ENCODE data around the gene IQSEC1. TPM values are rescaled to one million over a fixed set of nuclear protein-coding genes. Genes with fewer than 3 reads are reported as not detected.

IQSEC1 gene
- polyA plus RNA-seq, 2 of the 4 experiments (the other 2 are of a cell fraction): 3.7 to 10.7 TPM

- Histone ChIP-seq H3K4me2 (peak overlapping the region; percentile 96), H3K4me1 (peaks cover 29% of the 10 kb centered on the region), H3K9me3 (no peaks in the 10 kb centered on the region), H3K27ac (peak overlapping the region; percentile 74 to 85; a peak in 4 of 6 replicates), H3K4me3 (0 out of 3 replicates have a peak overlapping the region, but pooled peaks have one; percentile 84)
- DNase-seq (ENCODE audit: low read depth in 1 of 2, low spot score in 1 of 2) (no peak), FAIRE-seq (no peak), ATAC-seq (no peak)
- no peak for TF ChIP-seq ZFP36 (IDR thresholded peaks at IDR 0.05; ENCODE audit: borderline replicate concordance, partially characterized antibody)
- no peak for TF ChIP-seq FOSB (CRISPR knock-in tag; IDR thresholded peaks at IDR 0.05)
- no peak for TF ChIP-seq MAZ (IDR thresholded peaks at IDR 0.05; ENCODE audit: borderline replicate concordance, low read depth, low read length)
- ChIA-PET POLR2A (interaction anchor here (0.6 to 1.1 kb wide), 3 partner anchors 11 to 27 kb away, joined by 3 to 17 read pairs (median 5); no protein-coding TSS in a partner anchor), CTCF (interaction anchor here (0.6 to 5.3 kb wide), 32 partner anchors 8 to 301 kb away, joined by 3 to 56 read pairs (median 5); partner anchors contain the start of gene RPL32)
- 64% methylated on average over 10 of the region's 10 CpGs for WGBS (ENCODE audit: missing lambda C conversion rate)
These were observed 77.6 kb downstream of the IQSEC1 start for GRCh38 chr3:12995389-12996180.

DNA sequence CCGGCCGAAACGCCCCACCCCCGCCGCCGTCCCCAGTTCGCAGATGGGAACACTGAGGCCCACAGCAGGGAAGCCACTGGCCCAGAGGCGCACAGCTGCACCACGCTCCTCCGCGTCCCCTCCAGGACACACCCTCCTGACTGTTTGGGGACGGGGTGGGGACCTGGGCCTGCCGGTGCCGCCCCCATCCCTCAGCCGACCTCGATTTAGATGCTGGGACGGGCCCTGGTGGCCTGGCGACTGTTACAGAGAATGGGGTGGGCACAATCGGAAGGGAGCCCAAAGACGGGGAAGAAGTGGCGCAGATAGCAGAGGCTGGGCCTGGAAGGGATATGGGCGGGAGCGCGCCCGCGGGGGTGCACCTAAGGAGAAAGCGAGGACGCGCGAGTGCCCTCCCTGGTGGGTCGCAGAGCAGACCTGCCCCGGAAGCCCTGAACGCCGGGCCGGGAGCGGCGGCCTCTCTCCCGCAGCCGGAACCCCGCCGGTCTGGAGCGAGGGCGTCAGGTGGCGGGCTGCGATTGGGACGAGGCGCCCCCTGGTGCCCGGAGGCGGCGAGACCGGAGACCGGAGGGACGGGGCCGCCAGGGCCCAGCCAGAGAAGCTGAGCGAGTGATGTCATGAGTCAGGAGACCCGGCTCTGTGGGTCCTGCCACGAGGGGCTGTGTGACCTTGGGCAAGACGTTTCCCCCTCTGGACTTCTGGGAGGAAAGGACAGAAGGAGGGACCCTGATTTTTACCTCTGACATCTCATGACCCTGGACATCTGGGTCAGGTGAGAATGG is 78.4 kb downstream of the IQSEC1 start:
- FAIRE-seq (no peak), ATAC-seq (peak; percentile 81 to 94), DNase-seq (ENCODE audit: low read depth in 1 of 2, low spot score in 1 of 2) (peak; percentile 82 to 96)
- ChIA-PET CTCF (interaction anchor here (0.6 to 5.3 kb wide), 31 partner anchors 8 to 302 kb away, joined by 3 to 56 read pairs (median 5); partner anchors contain the start of gene RPL32), POLR2A (interaction anchor here (0.7 to 1.1 kb wide), 2 partner anchors 20 to 28 kb away, joined by 3 to 5 read pairs; no protein-coding TSS in a partner anchor)
- peaks cover 34% of the 10 kb centered on the region for H3K4me1 ChIP-seq
- H3K27ac ChIP-seq: peak overlapping the region; percentile 74 to 85
- WGBS (ENCODE audit: missing lambda C conversion rate): 2% methylated on average over 41 of the region's 58 CpGs
- H3K4me2 ChIP-seq: peak overlapping the region; percentile 96
- no peaks in the 10 kb centered on the region for H3K9me3 ChIP-seq
- peak overlapping the region; percentile 84 for H3K4me3 ChIP-seq
- TF ChIP-seq ESRRA (IDR thresholded peaks at IDR 0.05; ENCODE audit: borderline replicate concordance, low read length) (no peak), RNF2 (IDR thresholded peaks at IDR 0.05; ENCODE audit: borderline replicate concordance, low read depth) (no peak), CBX8 (IDR thresholded peaks at IDR 0.05) (no peak), MYC (IDR thresholded peaks at IDR 0.05; ENCODE audit: borderline replicate concordance, low read length) (no peak), KDM1A (IDR thresholded peaks at IDR 0.05; ENCODE audit: low read depth) (peak; percentile 97), USF2 (IDR thresholded peaks at IDR 0.05) (peak; percentile 47), JUNB (IDR thresholded peaks at IDR 0.05) (no peak), HDAC2 (IDR thresholded peaks at IDR 0.05) (peak; percentile 86; the same call in 1 of the 2 replicates), ZC3H11A (IDR thresholded peaks at IDR 0.05) (no peak), ZSCAN20 (CRISPR knock-in tag; IDR thresholded peaks at IDR 0.05) (no peak), HEYL (CRISPR knock-in tag; IDR thresholded peaks at IDR 0.05) (no peak), POLR2AphosphoS2 (conservative IDR thresholded peaks at IDR 0.05; ENCODE audit: low read length) (no peak), ELK1 (IDR thresholded peaks at IDR 0.05; ENCODE audit: low read depth, low read length) (no peak), TFCP2L1 (CRISPR knock-in tag; IDR thresholded peaks at IDR 0.05) (no peak), MAFK (IDR thresholded peaks at IDR 0.05; ENCODE audit: partially characterized antibody) (no peak), EHMT2 (IDR thresholded peaks at IDR 0.05; ENCODE audit: low read depth) (no peak), BHLHE40 (IDR thresholded peaks at IDR 0.05; ENCODE audit: low read depth, low read length) (no peak; the same call in 1 of the 2 replicates), KDM5A (IDR thresholded peaks at IDR 0.05) (no peak), CHD2 (IDR thresholded peaks at IDR 0.05; ENCODE audit: low read length, partially characterized antibody) (no peak), FOSB (CRISPR knock-in tag; IDR thresholded peaks at IDR 0.05) (no peak), FOSL2 (IDR thresholded peaks at IDR 0.05) (no peak), FOSL2 (CRISPR knock-in tag; IDR thresholded peaks at IDR 0.05) (no peak), EHF (CRISPR knock-in tag; IDR thresholded peaks at IDR 0.05) (no peak), CBX2 (IDR thresholded peaks at IDR 0.05; ENCODE audit: borderline replicate concordance, low read depth) (no peak), RARB (CRISPR knock-in tag; IDR thresholded peaks at IDR 0.05) (no peak), HES2 (IDR thresholded peaks at IDR 0.05) (no peak), CEBPB (IDR thresholded peaks at IDR 0.05) (no peak), NPAS2 (CRISPR knock-in tag; IDR thresholded peaks at IDR 0.05; ENCODE audit: borderline replicate concordance) (no peak), MAZ (IDR thresholded peaks at IDR 0.05; ENCODE audit: borderline replicate concordance, low read depth, low read length) (no peak)
- TF ChIP-seq, protein P1, sequence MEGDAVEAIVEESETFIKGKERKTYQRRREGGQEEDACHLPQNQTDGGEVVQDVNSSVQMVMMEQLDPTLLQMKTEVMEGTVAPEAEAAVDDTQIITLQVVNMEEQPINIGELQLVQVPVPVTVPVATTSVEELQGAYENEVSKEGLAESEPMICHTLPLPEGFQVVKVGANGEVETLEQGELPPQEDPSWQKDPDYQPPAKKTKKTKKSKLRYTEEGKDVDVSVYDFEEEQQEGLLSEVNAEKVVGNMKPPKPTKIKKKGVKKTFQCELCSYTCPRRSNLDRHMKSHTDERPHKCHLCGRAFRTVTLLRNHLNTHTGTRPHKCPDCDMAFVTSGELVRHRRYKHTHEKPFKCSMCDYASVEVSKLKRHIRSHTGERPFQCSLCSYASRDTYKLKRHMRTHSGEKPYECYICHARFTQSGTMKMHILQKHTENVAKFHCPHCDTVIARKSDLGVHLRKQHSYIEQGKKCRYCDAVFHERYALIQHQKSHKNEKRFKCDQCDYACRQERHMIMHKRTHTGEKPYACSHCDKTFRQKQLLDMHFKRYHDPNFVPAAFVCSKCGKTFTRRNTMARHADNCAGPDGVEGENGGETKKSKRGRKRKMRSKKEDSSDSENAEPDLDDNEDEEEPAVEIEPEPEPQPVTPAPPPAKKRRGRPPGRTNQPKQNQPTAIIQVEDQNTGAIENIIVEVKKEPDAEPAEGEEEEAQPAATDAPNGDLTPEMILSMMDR (IDR thresholded peaks at IDR 0.05): peak; percentile 79

All from A549 (cell line).